WERI-Rb-1 (cell line): ENCODE measurements around the gene OVCH1.

Experiments
- DNase-seq: peaks from one replicate; pipeline ENCODE4 v3.0.0-alpha.2; 2020
- H3K27ac ChIP-seq: fragments of 250-450 bp; sonication (Bioruptor Pico); 2 replicates; pipeline ENCODE4 v1.5.1; 2020; ENCODE audit warnings: mild to moderate bottlenecking, moderate library complexity
- H3K27me3 ChIP-seq: fragments of 250-450 bp; sonication (Bioruptor Pico); 2 replicates; pipeline ENCODE4 v1.5.1; 2021; ENCODE audit warnings: mild to moderate bottlenecking, low read depth, moderate library complexity; ENCODE audit not compliant: insufficient read depth, severe bottlenecking
- H3K36me3 ChIP-seq: fragments of 250-450 bp; sonication (Bioruptor Pico); 2 replicates; pipeline ENCODE4 v1.5.1; 2020; ENCODE audit warnings: mild to moderate bottlenecking, moderate library complexity
- H3K4me3 ChIP-seq: 2 replicates; pipeline ENCODE4 v1.5.1; 2011; ENCODE audit warnings: low read depth, mild to moderate bottlenecking, control low read depth, low read length
- H3K9me3 ChIP-seq: fragments of 250-450 bp; sonication (Bioruptor Pico); 2 replicates; pipeline ENCODE4 v1.5.1; 2021; ENCODE audit warnings: mild to moderate bottlenecking, moderate library complexity; ENCODE audit not compliant: severe bottlenecking
- TF ChIP-seq, protein P1 (sequence below): IDR thresholded peaks from 2 replicates; pipeline ENCODE4 v1.5.1; 2011; ENCODE audit warnings: low read depth, mild to moderate bottlenecking, control low read depth, inconsistent platforms, low read length

Gene OVCH1

DNA sequence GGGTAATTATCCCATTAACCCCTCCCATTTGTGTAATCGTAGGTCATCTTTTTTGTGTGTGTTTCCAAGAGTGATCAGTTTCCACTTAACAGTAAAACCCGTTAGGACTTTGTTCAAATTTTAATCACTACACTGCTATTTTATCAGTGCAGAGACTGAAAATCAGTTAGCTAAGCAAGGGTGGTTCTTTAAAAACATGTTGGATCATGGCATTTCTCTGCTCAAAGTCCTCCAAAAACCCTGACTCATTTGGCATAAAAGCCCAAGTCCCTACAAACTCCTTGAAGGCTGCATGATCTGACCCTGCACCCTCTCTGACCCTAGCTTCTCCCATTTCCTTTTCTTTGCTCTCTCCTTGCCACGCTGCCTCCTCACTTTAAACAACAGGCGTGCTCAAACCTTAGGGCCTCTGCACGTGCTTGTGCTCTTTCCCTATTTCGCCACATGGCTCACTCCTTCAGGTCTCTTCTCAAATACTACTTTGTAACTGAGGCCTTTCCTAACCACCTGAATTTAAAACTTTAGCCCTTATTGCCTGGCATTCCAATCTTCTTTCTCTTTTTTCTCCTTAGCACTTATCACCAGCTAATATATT lies 13.2 kb upstream of the OVCH1 start:
- TF ChIP-seq, protein P1, sequence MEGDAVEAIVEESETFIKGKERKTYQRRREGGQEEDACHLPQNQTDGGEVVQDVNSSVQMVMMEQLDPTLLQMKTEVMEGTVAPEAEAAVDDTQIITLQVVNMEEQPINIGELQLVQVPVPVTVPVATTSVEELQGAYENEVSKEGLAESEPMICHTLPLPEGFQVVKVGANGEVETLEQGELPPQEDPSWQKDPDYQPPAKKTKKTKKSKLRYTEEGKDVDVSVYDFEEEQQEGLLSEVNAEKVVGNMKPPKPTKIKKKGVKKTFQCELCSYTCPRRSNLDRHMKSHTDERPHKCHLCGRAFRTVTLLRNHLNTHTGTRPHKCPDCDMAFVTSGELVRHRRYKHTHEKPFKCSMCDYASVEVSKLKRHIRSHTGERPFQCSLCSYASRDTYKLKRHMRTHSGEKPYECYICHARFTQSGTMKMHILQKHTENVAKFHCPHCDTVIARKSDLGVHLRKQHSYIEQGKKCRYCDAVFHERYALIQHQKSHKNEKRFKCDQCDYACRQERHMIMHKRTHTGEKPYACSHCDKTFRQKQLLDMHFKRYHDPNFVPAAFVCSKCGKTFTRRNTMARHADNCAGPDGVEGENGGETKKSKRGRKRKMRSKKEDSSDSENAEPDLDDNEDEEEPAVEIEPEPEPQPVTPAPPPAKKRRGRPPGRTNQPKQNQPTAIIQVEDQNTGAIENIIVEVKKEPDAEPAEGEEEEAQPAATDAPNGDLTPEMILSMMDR: no peak
- Histone ChIP-seq H3K9me3 (no peaks in the 10 kb centered on the region), H3K36me3 (no peaks in the 10 kb centered on the region), H3K4me3 (no peak overlapping the region), H3K27me3 (no peaks in the 10 kb centered on the region), H3K27ac (no peak overlapping the region)
- no peak for DNase-seq

DNA sequence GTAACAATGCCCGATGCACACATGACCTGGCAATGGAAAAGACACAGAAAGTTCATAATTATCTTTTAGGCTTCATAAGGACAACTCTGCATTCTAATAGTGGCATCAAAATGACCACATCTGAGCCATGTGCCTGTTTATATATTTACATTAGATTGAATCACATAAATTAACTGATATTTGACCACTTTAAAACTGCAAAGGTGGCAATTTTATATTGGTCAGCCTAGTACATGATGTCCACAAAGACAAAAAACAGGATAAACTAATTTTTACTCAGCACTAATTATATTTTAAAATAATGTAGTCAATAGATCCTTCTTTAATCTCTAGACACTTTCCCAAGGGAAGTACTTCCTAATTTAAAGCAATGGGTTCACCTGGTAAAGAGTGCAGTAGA lies 12.0 kb upstream of the OVCH1 start:
- no peaks in the 10 kb centered on the region for H3K36me3 ChIP-seq
- no peak overlapping the region for H3K4me3 ChIP-seq
- H3K9me3 ChIP-seq: no peaks in the 10 kb centered on the region
- H3K27ac ChIP-seq: no peak overlapping the region
- DNase-seq: no peak
- TF ChIP-seq, protein P1: no peak
- H3K27me3 ChIP-seq: no peaks in the 10 kb centered on the region

DNA sequence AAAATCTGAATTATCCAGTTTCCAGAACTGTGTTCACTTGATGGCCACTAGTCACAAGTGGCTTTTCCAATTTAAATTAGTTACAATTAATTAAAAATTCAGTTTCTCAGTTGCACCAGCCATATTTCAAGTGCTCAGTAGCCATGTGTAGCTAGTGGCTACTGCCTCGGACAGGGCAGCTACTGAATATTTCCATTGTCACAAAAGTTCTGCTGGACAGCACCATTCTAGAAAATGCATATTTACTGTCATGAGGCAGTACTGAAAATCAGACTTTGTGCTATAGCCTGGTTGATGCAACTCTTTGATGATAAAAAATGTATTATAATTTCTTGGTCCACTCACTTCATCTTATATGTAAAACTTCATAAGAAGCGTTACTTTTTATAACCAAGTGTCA lies 11.5 kb upstream of the OVCH1 start:
- Histone ChIP-seq H3K4me3 (no peak overlapping the region), H3K36me3 (no peaks in the 10 kb centered on the region), H3K9me3 (no peaks in the 10 kb centered on the region), H3K27me3 (no peaks in the 10 kb centered on the region), H3K27ac (no peak overlapping the region)
- no peak for DNase-seq
- TF ChIP-seq, protein P1: no peak

DNA sequence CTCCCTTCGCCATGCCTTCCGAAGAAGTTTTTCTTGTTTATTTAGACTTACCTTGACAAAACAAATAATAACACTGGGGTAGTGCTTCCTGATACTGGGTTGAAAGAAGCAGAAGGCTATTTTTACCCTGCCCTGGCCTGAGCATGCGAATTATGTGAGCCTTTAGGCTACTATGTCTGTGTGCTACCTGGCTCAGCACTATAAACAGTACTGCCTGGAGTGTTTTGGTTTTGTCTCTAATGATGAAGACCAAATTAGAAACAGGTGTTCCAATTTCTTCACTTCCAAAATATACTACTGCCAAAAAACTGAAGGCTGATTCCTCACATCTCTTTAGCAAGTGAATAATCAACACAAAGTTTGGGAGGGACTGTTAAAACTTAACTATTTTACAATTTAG lies 7.6 kb upstream of the OVCH1 start:
- Histone ChIP-seq H3K36me3 (no peaks in the 10 kb centered on the region), H3K27me3 (no peaks in the 10 kb centered on the region), H3K4me3 (no peak overlapping the region), H3K27ac (no peak overlapping the region), H3K9me3 (no peaks in the 10 kb centered on the region)
- TF ChIP-seq, protein P1: no peak
- DNase-seq: no peak

DNA sequence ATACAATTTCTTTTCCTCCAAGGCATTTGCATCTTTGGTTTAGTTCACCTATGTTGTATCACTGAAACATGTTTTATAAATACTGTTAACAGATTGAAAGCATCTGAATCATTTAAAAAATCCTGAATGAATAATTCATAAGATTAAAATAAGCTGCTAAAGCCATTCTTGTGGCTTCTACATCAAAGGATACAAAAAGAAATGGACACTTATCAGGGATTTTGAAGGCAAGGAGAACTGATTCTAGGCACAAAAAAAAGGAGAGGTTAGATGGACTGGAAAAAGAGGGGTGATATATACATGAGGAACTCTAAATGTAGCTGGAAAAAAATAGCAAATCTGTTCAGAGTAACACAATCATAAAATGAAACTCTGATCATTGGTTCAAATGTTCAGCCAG lies 5.8 kb upstream of the OVCH1 start:
- TF ChIP-seq, protein P1: no peak
- no peak for DNase-seq
- Histone ChIP-seq H3K27me3 (no peaks in the 10 kb centered on the region), H3K36me3 (no peaks in the 10 kb centered on the region), H3K27ac (no peak overlapping the region), H3K4me3 (no peak overlapping the region), H3K9me3 (no peaks in the 10 kb centered on the region)

DNA sequence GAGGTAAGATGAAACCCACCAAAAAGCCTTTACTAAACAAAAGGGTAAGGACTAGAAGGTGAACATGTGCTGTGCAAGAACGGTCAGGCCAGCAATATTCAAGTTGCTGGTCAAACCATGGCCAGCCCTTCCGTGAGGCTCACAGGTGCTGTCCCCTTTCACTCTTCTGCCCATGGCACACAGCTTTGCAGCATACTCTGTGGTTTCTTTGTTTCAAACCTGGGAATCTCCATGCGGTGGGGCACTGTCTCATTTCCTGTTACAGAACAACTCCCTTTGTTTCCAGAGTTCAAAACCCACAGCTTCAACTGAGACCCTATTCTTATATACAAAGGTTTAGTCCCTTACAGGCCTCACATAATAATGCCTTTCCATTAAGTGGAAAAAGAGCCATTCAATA lies 1.7 kb upstream of the OVCH1 start:
- no peak for DNase-seq
- no peaks in the 10 kb centered on the region for H3K27me3 ChIP-seq
- TF ChIP-seq, protein P1: no peak

More for the DNA sequence above, 1.7 kb upstream of the OVCH1 start:
- H3K27ac ChIP-seq: no peak overlapping the region
- no peaks in the 10 kb centered on the region for H3K36me3 ChIP-seq
- H3K9me3 ChIP-seq: no peaks in the 10 kb centered on the region
- H3K4me3 ChIP-seq: no peak overlapping the region
